ENCODE results near the gene PRSS33.

PRSS33 gene

DNA sequence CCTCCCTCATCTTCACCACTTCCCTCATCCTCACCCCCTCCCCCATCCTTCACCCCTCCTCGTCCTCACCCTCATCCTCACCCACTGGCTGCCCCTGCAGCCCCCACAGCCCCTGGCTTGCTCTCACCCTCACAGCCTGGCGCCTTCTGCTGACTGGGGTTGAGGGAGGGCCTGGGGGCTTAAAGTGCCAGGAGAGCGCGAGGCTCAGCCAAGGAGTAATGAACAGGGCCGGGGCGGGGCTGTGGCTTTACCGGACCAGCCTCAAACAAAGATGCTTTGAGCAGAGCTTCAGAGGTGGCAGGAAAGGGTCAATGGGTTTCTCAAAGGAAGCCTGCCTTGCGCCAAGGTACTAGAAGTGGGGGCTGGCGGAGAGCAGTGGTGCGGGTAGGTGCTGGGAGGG, at the start of gene PRSS33:
PRSS33 (minus strand) TSS at position 155 of the 400 bp plus-strand sequence. CDS start 1,013 bp downstream, outside the sequence.
- no peak for DNase-seq

DNA sequence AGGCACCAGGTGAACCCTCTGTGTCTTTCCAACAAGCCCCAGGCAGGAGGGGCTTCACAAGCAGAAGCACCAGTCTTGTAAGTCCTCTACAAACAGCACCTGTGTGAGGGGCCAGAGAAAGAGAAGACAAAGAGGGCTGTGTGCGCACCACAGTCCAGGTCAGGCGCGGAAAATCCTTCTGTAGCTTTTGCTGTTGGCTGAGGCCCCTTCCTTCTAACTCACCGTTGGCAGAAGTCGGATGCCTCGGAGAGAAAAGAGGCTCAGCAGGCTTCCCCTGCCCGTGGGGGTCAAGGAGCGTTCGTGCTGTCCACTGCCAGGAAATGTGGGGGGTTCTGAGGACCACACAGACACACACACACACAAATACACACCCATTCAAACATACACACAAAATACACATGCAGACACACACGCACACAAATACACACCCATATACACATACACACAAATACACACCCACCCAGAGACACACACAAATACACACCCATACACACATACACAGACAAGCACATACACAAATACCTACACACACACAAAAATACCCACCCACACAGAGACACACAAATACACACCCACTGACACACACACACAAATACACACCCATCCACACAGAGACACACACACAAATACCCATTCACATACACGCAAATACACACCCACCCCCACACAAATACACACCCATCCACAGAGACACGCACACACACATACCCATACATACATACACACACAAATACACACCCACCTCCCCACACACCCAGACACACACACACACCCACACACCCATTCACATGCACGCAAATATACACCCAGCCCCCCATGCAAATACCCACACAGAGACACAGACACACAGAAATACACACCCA, 49.5 kb upstream of the PRSS33 start:
- no peak for DNase-seq

GRCh38 chr16:2835638-2836493, 48.5 kb upstream of the PRSS33 start:
- DNase-seq, result peak; percentile 82

GRCh38 chr16:2834968-2835367, 47.6 kb upstream of the PRSS33 start:
- no peak for DNase-seq

GRCh38 chr16:2833776-2834175, 46.4 kb upstream of the PRSS33 start:
- no peak for DNase-seq

DNA sequence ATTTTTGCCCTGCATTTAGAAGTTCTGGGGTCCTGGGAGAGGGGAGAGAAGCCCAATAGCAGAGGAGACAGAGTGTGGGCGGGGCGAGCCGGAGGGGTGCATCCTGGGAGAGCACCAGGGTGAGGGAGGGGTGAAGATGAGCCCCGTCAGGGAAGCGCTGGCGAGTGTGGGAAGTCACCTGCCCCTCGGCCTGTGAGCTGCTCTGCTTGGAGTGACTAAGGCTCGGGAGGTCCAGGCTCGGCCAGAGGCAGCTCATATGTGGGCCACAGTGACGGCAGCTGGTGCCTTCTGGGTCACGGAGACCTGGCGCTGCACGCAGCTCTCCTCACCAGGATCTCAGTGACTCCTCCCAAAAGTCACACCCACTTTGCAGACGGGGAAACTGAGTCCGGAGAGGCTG, 43.8 kb upstream of the PRSS33 start:
- DNase-seq, result no peak

GRCh38 chr16:2830355-2830695, 43.0 kb upstream of the PRSS33 start:
- DNase-seq, result no peak

GRCh38 chr16:2829501-2830354, 42.4 kb upstream of the PRSS33 start, which contains the start of gene ZG16B:
Gene ZG16B (plus strand): TSS chr16:2830303. CDS start chr16:2830442, 139 bp downstream.
- no peak for DNase-seq

GRCh38 chr16:2828876-2829430, 41.6 kb upstream of the PRSS33 start:
- DNase-seq, result no peak

DNA sequence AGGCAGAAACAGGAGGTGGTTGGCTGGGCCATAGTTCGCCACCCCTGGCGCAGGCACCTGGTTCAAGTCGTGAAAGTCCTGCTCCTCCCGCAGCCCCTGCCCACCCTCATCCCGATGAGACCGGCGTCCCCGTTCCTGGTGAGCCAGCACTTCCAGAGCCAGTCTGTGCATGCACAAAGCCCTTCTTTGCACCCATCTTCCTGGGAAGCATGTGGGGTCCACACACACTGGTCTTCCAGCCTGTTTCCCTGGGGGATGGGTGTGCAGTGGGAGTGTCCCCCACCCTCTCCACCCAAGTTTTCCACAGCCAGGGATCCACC, 41.1 kb upstream of the PRSS33 start:
- no peak for DNase-seq

DNA sequence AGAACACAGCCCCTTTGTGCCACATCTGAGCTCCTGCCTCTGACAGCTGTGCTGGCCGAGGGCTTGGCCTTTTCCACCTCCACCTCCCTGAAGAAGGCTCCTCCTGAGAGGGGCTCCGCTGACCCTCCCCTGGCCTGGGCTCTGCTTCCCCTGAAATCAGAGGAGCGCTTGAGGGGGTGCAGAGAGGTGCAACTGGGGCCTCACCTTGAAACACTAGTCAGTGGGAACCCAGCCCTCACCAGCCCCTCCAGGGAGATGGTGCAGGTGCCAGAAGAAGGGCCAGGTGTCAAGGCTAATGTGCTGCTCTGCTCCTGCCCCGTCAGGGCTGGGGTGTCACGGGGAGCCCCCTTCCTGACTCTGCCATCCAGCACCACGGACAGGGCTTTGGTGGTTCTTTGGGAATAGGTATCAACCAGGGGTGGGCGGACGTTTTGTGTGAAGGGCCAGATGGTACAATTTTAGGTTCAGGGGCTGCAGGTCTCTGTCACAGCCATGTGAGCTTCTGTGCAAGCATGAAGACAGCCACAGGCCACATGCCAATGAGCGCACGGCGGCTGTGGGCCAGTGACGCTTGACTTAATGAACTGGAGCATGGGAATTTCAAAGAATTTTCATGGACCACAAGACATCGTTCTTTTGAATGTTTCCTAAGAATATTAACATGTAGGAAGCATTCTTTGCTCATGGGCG, 40.6 kb upstream of the PRSS33 start:
- no peak for DNase-seq

DNA sequence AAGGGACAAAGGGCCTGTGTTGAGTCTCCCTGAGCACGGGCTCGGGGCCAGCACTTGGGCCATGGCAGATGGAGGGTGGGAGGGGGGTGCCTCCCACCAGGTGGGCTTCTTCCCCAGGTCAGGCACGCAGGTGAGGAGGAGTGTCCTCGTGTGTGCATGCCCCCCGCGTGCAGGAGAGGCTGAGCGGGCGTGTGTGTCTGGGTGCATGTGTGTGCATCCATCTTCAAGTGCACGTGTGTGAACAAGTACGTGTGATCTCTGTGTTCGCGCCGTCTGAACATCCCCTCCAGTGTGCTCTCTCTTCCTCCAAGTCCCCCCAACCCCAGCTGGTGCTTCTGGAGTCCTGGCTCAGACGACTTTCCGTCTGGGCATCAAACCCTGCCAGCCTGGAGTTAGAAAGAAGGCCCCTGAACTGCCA, 40.0 kb upstream of the PRSS33 start:
- no peak for DNase-seq

DNA sequence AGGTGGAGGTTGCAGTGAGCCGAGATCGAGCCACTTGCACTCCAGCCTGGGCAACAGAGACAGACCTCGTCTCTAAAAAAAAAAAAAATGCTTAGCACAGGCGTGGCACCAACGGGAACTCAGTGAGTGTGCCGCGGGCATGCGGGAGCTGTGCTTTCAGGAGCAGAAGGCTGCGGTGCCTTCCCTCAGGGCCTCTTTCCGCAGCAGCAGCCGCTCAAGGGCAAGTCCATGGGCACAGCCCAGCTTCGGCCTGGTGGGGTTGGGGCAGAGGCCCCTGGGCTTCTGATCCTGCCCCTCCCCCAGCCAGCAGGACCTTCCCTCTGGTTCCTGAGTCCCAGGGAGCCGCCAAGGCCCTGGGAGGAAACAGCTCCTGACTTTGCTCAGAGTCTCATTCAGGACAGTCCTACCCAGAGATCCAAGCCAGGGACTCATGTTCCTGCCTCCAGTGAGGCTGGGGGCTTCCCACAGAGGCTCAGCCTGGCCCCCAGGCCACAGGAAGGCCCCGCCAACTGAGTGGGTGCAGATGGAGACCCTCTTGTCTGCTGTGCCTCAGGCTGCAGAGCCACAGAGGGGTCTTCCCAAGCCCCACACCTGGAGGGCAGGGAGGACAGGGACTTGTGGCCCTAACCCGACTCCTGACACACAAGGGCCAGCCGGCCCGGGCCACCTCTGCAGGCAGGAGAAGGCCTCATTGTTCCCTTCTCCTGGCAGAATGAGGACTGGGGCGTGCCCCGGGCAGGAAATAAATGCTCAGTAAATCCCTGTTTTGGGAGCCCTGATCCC, 39.4 kb upstream of the PRSS33 start:
- no peak for DNase-seq

GRCh38 chr16:2825906-2826305, 38.5 kb upstream of the PRSS33 start:
- no peak for DNase-seq

GRCh38 chr16:2825049-2825742, 37.8 kb upstream of the PRSS33 start:
- DNase-seq, result no peak

GRCh38 chr16:2824626-2825025, 37.3 kb upstream of the PRSS33 start:
- DNase-seq, result no peak

GRCh38 chr16:2822496-2822895, 35.1 kb upstream of the PRSS33 start:
- DNase-seq, result no peak

DNA sequence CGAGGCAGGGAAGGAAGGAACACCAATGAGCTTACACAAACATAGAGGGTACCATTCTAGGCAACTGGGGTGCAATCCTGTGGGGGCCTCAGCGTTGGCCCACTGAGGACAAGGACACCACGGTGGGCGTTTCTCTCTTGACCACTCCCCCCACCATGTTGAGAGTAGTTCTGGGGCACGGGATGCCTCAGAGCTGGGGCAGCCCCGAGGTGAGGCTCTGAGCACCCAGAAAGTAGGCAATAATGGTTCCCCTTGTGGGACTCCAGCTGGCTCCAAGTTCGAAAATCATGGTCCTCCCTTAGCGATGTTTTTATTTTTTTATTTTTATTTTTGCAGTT, 34.8 kb upstream of the PRSS33 start:
- no peak for DNase-seq

- DNase-seq, result no peak
Observed at GRCh38 chr16:2821487-2822157, 34.3 kb upstream of the PRSS33 start.

GRCh38 chr16:2820836-2821486, 33.6 kb upstream of the PRSS33 start:
- no peak for DNase-seq

All from 8988T (cell line).